AG20443 (cell line): ENCODE results near the gene RALGDS.

Source experiments
- DNase-seq: peaks from one replicate; pipeline ENCODE4 v3.0.0; 2012; ENCODE audit warnings: low spot score, mixed read lengths

Gene RALGDS

DNA sequence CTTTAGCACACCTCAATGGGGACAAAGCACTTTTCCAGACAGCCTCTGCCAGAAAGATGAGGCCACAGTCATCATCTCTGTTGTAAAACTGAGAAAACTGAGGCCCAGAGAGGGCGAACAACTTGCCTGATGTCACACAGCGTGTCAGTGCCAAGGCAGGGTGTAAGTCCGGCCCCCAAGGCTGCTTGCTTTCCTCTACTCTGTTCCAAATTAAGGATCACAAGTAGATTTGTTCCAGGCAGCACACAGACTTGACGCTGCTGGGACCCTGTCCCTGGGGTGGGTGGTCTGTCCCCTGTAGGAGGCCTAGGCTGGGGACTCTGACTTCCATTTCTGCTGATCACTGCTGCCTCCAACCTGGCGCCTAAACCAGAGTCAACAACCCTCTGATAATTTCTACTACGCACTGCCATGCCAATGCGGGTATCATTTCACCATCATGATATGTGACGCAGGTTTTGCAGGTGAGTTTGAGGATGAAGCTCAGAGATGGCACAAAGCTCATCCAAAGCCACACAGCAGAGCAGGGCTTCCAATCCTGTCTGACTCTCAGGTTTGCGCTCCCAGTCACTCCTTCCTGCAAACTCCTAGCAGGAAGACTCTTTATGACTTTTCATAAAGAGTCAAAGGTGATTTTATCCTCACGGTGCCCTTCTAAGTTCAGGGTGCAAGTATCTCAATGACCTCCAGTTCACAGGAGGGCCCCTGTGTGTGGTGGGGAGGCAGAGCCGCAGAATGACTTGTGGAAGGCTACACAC is 13.5 kb upstream of the RALGDS start:
- no peak for DNase-seq

DNA sequence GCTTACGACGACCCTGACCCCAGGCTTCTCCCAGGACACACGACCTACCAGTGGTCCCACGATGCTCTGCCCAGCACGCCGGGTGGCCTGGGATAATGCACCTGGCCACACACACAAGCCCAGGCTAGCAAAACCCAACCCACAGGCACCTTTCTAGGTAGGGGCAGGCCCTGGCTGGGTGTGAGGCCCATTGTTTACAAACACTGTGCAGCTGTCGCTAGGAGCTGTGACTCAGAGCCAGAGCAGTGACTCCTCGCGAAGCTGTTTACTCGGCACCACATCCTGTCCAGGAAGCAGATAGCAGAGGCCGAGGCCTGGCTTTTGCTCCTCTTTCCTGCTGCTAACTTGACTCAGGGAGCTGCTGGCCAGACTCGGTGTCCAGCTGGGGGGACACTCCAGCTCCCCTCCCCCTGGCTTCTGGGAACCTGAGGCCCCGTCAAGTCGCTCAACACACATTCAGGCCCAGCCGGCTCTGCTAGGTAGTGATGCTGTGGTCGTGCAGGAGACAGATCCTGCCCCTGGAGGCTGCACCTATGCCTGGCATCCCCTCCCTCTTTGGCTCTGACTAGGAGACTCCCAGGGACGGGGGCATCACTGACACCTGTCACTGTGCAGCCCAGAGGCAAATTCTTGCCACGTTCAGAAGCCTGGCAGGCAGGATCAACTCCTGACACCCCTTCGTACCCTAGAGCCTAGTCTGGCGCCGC is 12.8 kb upstream of the RALGDS start:
- peak; percentile 97 for DNase-seq

DNA sequence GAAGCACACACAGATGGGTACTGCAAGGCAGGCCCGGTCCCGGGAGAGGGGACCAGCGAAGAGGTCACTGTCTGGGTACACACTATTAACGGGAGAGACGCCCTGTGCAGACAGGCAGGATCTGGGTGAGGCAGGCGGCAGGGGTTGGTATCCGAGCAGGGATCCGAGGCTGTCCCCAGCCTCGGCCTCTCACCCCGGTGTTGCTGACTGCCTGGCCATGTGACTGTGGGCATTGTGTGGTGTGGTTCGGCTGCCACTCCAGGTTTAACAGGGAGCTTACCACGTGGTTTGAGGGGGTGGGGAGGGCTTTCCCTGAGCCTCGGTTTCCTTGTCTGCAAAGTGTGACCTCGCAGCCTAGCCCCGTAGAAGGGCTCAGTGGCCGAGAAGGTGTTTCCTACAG is 11.1 kb upstream of the RALGDS start:
- DNase-seq = no peak

DNA sequence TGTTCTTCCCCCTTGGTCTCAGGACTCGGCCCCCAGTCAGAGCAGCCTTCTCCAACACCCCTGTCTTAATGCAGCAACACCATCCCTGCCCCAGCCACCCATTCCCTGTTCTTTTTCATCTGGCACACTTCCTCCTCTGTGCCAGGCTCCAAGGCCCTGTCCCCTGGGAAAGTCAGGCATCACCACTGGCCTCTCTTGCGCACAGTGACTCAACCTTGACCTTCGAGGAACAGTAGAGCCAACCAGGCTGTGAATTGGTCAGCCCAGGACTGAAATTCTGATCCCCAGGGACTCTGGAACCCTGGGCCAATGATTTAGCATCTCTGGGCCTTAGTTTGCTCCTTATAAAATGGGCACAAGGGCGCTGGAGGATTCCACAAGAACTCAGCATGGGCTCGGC is 10.5 kb upstream of the RALGDS start:
- DNase-seq = no peak

DNA sequence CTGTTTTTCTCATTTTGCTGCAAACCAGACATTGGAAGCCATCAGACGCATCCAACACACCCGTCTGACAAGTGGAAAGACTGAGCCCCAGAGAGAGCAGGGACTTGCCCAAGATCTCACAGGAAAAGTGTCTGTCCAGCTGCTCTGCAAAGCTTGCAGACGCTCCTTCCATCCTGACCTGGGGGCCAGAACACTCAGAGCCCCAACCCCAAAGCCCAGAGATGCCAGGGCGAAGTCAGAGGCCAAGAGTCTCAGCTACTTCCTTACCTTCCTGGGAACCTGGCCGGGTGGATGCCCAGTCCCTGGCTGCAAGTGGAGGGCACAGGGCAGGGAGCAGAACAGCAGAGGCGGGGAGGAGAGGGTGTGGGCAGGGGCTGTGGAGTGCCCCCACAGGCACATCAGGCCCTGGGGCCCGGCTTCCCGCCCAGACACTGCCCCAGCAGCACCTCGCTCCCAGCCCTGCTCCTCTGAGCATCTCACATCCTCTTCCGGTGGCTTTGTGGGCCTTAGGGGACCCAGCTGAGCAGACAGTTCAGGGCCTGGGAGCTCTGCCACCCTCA is 9.7 kb upstream of the RALGDS start:
- DNase-seq = no peak

DNA sequence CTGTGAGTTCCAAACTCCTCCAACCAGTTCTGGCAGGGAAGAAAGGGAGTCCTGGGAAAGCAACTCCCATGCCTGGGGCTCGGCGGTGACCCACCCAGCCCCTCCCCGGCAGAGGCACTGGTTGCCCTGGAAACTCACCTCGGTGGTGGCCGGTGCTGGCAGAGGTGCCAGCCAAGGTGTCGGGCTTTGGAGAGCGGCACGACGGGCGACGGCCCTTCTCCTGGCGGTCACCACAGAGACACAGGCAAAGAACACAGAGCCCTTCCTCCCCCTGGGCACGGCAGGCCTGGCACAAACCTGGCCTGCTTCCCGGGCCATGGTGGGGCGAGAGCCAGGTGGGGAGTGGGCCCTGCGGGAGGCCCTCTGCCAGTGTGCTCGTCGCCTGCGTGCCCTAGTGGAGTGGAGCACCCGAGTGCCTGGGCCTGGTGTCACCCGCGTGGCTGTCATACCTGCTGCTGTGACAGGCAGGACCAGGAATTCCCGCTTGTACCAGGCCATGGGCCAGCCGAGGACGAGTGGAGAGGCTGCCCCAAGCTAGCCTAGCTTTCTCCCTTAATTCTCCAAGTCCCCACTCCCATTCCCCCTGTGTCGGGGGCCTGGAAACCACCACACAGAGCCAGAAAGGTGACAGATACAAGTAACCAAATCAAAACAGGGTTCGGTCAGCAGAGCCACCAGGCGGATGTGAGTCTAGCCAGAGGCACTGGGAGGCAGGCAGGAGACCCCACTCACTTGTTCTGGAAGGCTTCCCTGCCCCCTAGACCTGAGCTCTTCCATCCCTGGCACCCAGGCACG is 8.2 kb upstream of the RALGDS start:
- DNase-seq = no peak

DNA sequence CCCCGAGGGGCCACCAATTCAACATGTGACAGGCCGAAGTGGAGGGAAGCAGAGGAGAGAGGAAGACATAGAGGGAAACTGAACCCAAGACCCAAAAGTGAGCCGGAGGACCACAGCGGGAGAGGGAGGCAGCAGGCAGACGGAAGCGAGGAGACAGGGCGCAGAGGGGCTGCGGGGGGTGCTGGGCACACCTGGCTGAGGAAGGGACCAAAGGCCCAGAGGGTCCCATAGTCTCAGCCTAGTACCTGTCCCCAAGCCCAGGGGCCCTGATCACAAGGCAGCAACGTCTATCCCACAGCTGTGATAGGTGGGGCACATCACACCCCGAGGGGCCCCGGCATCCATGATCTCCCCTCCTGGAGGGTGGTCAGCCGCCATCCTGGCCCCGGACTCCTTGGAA is 7.1 kb upstream of the RALGDS start:
- DNase-seq = no peak

DNA sequence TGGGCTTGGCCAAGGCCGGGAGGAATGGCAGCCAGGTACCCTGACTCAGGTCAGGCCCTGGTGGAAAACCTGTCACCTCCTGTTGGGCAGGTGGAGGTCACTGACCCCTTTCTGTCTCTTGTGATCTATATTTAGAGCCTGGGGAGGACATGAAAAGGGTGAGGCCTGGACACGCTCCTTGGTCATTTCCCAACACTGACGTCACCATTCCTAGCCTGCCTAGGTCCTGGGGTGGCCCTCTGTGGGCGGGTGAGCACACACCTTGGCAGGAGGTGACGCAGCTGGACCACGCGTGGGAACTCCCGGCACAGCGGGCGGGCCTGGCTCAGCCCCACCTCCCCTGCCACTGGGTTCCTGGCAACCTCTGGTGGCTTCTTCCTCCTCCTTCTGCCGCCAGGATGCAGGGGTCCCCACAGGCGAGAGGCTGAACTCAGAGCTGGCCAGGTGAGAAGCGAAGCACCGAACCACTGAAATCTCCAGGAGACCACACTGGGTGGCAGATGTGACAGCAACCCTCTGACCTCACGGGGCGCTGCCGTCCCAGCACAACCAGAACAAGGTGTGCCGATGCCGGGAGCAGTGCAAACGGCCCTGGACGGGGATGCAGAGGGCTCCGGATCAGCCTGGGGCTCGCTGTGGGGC is 6.4 kb upstream of the RALGDS start:
- DNase-seq = peak; percentile 49

DNA sequence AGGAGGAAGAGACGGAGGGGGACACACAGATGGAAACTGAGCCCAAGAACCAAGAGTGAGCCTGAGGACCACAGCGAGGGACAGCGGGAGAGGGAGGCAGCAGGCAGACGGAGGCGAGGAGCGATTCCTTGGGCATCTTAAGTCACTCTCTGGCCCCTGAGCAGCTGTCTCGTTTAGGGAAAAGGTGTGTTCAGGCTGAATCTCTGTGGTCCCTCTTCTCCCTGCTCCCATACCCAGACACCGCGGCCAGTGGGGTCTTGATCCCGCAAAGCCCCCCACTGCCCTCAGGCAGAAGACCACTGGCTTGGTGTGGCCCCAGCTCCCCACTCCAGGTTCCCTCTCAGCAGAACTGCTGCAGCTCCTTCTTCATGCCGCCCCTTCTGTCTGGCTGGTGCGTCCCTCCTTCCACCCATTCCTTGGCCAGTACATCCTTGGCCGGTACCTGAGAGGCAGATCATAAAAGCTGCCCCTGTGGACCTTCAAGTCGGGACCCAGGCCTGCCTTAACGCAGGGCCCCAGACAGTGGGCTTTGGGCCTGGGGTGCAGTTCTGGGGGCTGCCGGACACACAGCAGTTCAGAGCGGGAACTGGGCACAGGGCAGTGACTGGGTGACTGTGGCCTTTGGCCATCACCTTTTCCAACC is 5.8 kb upstream of the RALGDS start:
- DNase-seq = peak; percentile 44

DNA sequence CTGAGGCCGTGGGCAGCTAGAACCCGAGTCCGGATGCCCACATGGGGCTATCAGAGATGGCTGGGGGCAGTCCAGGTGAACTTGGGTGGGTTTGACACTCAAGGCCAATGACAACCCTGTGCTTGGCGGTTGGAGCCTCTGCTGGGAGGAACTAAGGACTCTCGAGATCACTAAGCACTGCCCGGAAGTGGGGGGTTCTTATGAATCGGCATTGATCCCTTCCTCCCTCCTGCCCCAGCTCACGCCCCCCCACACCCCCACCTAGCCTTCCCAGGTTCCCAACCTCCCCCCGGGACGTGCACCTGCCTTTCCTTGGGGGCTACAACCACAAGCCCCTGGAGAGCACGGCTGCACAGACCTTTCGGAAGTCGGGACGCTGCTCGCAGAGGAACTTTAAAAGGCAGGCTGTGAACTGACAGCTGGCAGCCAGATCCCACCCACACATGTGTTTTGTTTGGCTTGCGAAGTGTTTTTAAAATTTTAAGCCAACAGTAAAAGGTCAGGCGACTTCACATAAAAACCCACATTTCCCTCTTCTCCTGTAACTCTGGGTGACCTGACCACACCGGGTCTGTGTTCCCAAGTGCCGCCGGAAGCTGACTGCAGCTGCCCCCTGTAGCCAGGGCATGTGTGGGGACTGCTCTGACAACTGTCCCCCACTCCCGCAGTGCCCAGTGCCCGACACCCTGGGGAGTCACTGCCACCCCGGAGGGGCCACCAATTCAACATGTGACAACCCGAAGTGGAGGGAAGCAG is 5.1 kb upstream of the RALGDS start:
- peak; percentile 76 for DNase-seq

DNA sequence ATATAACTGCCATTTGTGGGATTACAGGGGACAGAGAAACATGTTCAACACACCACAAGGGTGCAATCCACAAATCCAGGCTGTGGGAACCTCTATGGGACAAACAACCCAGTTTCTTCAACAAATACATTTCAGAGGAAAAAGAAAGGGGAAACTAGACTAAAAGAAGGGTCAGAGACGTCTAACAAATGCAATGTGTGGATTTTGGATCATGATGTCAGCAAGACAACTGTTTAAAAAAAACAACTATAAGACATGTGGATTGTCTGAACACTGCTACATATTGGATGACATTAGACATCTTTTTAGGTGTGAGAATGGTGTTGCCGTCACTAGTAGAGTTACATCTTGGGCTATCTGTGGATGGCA is 3.9 kb upstream of the RALGDS start:
- DNase-seq = no peak

DNA sequence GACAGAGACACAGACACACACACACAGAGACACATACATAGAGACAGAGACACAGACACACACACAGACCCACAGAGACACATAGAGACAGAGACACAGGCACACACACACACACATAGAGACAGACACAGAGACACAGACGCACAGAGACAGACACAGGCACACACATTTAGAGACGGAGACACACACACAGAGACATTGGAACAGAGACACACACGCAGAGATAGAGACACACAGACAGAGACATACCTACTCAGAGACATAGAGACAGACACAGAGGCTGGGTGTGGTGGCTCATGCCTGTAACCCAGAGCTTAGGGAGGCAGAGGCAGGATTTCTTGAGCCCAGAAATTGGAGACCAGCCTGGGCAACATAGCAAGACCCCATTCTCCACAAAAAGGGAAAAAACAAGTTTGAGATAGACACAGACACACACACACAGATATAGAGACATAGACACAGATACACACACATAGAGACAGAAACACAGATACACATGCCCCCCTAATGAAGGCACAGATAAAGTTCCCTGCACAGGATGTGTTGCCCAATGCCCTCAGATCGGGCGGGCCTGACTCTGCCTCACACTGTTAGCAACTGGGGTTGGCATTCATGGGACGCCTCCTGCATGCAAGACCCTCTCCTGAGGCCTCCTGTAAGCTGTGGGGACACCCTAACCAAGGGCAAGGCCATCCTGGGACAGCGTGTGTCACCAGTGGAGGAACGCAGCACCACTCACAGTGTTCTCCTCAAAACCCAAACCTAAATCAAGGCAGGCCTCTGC is 3.3 kb upstream of the RALGDS start:
- DNase-seq = no peak

DNA sequence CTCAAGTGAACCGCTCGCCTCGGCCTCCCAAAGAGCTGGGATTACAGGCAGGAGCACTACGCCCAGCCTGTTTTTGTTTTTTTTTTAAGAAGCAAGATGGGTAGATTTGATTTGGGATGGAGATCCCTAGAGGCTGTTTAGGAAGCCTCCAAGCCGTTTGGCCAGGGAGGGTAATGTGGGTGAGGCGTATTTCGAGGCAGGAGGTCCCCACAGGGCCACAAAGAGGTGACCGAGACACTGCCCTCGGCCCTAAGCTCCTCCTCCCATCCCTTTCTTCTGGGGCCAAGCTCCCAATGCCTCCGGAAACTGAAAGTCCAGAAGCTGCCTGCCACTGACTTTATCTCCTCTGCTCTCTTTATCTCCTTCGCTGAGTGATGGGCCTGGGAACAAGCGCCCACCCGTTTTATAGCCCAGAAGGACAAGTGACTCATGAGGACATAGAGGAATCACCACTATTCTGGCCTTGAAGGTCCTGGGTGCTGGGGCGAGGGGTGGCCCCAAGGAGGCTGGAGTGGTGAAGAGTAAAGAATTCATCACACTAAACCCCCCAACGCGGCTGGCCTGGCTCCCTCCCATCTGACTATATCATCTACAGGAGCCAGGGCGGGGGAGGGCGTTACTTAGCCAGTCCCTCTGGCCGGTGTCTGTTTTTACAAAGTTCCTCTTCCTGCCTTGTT is 2.0 kb upstream of the RALGDS start:
- peak; percentile 29 for DNase-seq

DNA sequence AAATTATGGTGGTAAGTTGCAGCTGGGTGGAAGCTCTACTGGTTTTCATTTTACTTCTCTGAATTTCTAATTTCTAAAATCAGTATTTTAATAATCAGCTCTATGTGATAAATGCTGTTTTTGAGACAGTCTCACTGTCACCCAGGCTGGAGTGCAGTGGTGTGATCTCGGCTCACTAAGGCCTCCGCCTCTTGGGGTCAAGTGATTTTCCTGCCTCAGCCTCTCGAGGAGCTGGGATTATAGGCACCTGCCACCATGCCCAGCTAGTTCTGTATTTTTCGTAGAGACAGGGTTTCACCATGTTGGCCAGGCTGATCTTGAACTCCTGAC is 1.5 kb upstream of the RALGDS start:
- no peak for DNase-seq

DNA sequence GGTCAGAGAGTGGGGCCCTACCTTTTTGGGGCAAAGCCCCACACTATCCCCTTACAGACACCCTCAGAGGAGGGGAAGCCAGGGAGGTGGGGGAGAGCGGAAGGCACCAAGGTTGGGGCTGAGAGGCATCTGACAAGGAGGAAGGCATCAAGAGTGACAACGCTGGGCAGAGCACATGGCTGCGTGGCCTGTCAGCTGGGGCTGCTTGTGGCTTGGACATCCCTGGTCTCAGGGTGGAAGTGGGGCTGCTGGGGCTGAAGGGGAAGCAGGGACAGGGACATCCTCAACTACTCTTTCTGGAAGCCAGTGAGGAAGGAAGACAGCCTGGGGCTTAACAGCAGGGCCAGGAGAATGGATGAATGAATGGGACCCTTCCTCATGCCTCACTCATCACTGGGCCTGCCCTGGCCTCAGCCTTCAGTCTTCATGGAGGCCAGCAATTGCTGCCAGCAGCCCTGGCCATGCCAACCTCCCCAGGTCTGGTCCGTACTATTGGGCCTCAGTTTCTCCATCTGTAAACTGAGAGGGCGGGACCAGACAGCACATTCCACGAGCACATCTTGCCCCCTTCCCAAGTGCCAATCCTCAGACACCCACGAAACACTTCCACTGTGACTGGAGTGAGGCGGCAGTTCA is 993 bp upstream of the RALGDS start:
- no peak for DNase-seq

DNA sequence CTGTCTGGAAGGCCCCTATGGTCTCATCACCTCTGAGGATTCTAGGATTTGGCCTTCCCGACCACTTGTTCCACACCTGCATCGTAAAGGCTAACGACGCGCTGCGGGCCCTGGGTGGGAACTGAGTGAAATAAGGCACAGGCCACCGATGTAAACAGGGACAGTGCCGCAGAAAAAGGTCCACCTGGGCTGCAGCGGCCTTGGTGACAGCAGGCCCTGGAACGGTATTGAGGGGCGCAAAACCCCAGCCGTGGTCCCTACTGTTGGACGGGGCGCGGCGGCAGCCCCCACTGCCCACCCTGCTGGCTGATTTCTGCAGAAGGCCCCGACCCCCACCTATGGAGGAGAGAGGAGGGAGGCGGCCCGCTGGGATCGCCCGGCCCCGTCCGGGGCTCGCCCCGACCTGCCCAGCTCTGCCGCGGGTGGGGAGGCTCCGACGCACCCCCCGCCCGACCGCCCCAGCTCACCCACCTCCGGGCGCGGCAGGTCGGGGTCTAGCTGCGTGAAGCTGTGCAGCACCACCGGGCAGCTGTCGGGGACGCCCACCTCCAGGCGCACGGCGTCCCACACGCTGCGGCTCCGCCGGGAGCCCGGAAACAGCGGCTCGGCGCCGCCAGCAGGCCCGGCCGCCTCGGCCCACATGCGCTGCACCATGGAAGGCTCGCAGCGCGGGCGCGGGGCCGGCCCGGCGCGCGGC is 391 bp downstream of the RALGDS start:
- peak; percentile 22 for DNase-seq

DNA sequence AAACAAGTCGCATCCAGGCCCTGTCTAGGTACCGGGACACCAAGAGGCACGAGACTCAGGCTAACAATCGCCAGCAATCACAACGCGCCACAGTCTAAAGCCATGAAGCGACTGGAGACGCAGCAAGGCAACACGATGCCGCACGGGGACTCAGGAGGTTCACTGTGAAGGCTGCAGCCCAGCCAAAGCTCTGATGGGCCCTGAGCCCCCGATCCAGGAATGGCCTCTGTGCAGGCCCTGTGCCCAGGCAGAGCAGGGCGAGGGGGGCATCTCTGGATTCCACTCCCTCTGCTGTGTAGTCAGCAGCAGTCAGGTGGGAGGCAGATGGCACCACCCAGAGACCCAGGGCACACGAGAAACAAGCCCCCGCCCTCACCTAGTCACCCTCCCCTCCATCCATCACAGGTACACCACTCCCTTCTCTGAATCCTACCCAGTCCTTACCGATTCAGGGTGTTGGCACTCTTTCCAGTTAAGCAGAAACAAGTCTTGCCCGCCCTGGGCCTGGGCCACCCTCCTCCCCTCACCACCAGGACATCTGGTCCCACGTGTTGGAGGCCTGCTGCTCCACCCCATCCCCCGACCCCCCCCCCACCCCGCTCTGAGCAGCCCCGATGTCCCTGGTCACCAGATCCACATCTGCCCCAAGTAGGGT is 1.1 kb downstream of the RALGDS start:
- DNase-seq = peak; percentile 27
